ENCODE results near the gene SLC17A3.
A peak's percentile ranks its signal among the peaks of the same experiment; 100 is the strongest.

SLC17A3 gene, protein sequence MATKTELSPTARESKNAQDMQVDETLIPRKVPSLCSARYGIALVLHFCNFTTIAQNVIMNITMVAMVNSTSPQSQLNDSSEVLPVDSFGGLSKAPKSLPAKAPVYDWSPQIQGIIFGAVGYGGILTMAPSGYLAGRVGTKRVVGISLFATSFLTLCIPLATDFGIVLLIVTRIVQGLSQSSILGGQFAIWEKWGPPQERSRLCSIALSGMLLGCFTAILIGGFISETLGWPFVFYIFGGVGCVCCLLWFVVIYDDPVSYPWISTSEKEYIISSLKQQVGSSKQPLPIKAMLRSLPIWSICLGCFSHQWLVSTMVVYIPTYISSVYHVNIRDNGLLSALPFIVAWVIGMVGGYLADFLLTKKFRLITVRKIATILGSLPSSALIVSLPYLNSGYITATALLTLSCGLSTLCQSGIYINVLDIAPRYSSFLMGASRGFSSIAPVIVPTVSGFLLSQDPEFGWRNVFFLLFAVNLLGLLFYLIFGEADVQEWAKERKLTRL

DNA sequence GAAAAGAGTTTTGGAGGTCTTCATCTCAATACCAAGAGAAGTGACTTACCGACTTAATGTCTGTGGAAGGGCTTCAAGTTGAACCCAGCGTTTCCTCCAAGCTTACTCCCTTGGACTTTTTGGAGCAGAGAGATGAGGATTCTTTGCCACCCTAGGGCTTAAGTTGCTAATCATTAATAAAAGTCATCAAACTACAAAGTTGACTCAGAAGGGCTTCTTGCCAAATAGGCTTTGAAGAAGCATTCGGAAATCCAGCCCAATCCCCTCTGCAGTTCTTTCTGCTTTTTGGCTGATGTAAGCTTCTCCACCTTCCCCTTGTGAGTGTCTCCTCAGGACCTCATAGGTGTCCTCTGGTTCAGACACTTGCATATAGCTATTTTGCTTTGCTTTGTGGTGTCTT lies at the start of gene SLC17A3:
TSS of gene SLC17A3 (minus strand) at position 126 of the 400 bp plus-strand sequence. CDS start 5,856 bp downstream, outside the sequence.
- DNase-seq, result no peak

DNA sequence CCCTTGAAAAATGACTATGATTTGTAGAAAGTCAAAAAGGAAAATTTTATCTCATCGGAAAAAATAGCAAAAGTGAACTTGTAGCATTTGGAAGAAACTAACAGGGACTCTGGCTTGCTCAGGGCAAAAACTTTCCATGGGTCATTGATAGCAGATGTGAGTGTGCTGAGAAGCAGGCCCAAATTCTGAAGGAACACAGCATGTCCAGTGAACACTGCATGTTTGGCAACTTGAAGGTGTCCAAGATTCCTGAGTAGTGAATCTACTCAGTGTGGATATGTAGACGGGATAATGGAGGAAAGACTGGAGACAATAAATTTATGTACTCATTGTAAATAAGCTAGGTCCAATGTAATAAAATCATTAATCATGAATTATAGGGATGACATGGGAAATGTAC lies 48.3 kb upstream of the SLC17A3 start:
- no peak for DNase-seq

- no peak for DNase-seq
Measured at GRCh38 chr6:25921525-25922203, 47.6 kb upstream of the SLC17A3 start.

DNA sequence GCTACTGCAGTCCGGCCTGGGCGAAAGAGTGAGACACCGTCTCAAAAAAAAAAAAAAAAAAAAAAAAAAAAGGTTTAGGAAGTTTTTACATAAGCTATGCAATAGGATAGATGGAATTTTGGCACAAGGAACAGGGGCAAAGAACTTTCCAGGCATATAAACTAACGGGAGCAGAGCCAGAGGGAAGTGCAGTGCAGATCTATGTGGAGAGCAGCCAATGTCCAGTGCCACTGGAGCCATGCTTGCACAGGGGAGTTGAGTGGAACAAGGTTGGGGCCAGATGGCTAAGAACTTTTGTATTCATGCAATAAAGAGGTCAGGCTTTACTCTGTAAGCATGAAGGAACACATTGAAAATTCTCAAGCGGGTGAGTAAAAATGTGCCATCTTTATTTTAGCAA lies 45.6 kb upstream of the SLC17A3 start:
- DNase-seq, result no peak

GRCh38 chr6:25918083-25918683 lies 44.1 kb upstream of the SLC17A3 start:
- no peak for DNase-seq

DNA sequence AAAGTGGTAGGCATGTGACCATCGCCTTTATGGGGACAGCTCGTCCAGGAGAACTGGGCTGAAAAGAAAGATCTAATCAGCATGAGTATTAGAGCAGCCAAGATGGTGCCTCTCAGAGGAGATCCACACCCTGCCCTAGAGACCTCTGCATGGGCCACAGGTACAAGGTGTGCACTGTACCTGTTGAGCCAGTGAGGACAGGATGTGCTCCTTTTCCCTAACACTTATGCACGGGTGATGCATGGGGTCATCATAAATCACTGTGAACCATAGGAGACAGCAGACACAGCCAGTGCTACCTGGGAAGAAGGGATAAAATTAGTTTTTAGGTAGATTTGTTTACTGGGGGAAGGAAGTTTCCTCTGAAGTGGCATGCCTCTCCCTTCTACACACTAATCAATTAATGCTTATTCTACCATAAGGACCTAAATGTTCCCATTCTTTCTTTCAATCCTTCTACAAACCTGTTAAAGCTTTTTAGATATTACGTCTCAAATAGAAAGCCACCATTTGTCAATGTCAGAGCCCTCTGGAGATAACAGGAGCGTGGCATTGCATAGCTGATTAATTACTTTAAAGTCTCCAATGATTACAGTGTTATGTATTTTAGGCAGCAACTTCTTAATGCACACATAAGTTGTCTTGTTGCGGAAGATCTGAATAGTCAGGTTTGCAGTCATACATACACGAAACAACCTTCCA lies 42.9 kb upstream of the SLC17A3 start:
- no peak for DNase-seq

DNA sequence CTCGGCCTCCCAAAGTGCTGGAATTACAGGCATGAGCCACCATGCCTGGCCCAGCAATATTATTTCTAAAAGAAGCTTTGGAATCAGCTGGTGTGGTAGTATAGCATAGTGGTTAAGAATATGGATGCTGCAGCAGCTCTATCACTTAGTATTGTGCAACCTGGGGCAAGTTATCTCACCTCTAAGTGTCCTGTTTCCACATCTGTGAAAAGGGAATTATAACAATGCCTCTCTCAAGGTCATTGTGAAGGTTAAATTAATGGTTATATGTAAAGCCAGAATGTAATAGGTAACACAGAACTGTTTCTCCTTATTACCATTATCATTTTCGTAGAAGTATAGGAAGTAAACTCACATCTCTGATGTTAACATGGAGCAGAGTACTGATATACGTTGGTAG lies 42.3 kb upstream of the SLC17A3 start:
- DNase-seq, result no peak

DNA sequence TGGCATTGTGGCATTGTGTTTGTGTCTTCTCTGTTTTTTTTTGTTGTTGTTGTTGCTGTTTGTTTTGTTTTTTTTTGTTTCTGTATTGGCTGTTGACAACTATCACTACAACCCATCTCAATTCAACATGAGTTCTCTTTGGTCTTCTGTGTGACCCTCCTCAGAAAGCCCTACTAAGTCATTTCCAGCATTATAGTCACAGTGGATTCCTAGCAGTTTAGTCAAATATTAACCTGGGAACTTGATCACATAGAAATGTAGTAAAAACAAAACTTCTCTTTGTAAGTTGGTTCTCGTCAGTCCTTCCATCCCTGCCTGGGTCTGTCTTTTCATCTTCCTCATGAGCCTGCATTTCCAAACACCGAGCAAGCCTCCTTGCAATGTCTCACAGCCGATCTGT lies 39.7 kb upstream of the SLC17A3 start:
- DNase-seq, result no peak

DNA sequence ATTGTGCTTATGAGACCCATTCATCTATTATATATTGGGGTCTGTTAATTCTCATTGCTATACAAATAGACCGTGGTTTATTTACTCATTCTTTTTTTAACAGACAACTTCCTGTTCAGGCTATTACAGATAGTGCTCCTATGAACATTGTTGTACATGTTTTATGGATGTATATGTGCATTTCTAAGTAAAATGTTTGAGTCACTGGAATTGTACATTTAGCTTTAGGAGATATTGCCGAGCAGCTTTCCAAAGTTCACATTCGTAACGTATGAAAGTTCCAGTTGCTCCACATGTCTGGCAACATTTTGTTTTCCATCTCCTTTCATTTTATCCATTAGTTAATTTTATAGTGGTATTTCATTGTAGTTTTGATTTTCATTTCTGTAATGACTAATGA lies 37.3 kb upstream of the SLC17A3 start:
- no peak for DNase-seq

DNA sequence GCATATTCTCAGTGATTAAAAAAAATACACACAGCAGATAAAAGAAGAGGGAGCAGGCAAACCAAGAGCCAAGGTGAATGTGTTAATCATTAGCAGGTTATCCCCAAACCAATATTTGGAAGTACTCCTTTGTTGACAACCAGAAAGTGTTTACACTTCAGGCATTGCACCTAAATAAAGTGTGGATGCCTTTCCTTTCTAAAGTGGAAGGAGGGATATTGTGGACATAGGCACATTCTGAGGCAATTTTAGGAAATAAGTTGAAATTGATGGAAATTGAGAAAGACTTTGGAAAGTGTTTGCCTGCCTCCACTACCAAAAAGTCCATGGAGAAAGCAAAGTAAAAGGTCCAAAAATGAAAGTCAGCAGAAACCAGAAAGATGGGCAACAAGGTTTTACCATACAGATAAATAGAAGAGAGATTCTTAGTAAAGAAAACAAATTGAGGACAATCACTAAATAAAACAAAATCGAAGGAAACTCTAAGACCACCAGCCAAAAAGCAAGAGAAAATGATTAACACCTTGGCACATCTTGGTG lies 33.5 kb upstream of the SLC17A3 start:
- DNase-seq, result no peak

DNA sequence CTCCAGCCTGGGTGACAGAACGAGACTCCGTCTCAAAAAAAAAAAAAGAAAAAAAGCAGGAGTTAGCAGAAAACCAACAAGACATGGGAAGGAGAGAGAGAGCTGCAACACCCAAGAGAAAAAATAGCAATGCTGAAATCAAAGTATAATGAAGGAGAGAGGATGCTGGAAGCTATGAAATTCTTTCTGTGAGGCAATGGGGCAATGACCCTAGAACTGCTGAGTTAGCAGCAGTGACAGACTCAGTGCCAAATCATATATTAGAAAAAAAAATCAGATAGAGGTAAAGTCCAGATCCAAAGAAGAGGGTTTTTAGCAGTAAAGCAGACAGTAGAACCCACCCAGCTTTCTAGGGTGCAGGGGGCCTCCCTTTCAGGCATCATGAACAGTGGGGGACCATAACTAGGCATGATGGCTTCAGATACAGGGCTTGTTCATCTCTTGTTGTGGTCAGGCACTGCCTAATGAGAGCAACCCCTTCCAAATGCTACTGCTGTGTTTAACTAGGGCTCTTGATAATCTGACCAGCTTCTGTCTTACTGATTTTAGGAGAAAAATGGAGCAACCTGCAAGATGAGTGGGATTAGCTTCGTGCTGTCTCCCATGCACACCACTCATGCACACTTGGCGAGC lies 29.5 kb upstream of the SLC17A3 start:
- no peak for DNase-seq

GRCh38 chr6:25902071-25902470 lies 28.0 kb upstream of the SLC17A3 start:
- DNase-seq, result no peak

DNA sequence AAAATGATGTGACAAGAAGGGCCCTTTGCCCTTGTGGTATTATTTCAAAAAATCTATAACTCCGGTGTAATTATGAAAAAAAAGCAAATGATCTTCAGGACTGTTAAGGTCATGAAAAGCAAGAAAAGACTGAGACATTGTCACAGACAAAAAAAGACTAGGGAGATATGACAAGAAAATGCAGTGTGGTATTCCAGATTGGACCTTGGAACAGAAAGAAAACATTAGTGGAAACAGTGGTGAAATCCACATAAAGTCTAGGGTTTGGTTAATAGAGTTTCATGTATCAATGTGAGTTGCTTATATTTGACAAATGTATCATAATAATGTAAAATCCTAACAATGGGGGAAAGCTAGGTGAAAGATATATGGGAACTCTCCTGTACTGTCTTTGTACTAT lies 26.8 kb upstream of the SLC17A3 start:
- DNase-seq, result no peak

GRCh38 chr6:25899580-25900408 lies 25.8 kb upstream of the SLC17A3 start:
- no peak for DNase-seq

- DNase-seq, result no peak
Measured at GRCh38 chr6:25899123-25899522, 25.1 kb upstream of the SLC17A3 start.

GRCh38 chr6:25898289-25898977 lies 24.4 kb upstream of the SLC17A3 start:
- DNase-seq, result peak; percentile 9

DNA sequence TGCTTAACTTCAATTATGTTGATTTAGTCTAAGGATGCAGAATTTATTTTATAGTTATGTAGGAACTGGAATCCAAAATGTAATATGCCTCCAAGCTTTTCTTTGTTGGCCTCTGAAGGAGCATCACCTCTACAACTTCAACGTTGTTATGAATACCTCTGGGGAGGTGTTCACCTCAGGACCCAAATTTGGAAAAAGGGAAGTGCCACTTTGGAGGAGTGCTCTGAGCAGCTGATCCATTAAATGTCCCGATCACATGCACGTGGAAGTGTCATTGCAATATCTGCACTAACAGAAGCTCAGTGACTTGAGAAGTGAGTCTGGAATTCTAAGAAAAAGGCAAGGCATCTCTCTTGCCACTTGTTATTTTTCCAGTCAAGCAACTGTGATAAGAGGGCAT lies 22.2 kb upstream of the SLC17A3 start:
- no peak for DNase-seq

DNA sequence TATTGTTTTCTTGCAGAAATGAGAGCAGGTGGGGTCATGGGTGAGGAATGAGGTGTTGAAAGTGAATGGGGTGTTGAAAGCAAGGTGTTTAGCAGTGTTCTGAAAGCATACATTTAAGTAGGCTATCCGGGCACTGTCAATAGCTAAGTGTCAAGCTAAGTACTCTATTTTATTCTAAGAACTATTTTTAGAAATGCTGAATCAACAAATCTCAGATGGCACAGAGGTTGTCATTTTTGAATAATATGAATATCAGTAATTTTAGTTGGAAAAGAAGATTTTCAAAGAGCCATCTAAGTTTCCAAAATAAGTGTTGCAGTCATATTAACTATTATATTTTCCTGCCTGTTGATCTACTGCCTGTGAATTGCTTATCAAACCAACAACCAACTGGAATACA lies 21.7 kb upstream of the SLC17A3 start:
- DNase-seq, result no peak

GRCh38 chr6:25893778-25894177 lies 19.7 kb upstream of the SLC17A3 start:
- DNase-seq, result no peak

DNA sequence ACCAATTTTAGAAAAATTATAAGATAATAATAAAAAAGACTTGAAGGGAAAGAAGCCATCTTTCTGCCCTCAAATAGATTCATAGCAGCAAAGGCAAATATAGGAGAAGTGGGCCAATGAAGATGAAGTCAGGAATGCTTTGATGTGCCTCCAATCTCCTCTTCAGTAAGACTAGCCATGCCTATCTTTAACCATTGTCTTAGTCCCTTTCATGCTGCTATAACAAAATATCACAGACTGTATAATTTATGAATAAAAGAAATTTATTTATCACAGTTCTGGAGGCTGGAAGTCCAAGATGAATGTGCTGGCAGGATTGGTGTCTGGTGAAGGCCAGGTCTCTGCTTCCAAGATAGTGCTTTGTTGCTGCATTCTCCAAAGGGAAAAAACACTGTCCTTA lies 18.8 kb upstream of the SLC17A3 start:
- no peak for DNase-seq
